Peyer's patch (tissue), 4 donors: ENCODE results near the gene EPHB1. TPM values are rescaled to one million over a fixed set of nuclear protein-coding genes. Genes with fewer than 3 reads are reported as not detected.
"Not testable (repeated sequence)": the region's sequence is repeated elsewhere in the genome, so short reads cannot be mapped to it uniquely, and the experiment has no call there.

ENCODE experiments used
- DNase-seq, 3 donors: peaks; one replicate each; pipeline ENCODE4 v3.0.0-alpha.2; 2017 to 2019
- H3K27ac ChIP-seq, 4 donors: fragments of 200-600 bp; sonication (generic); one replicate each; pipeline ENCODE4 v1.5.1; 2016 to 2019
- H3K27me3 ChIP-seq, 2 donors: fragments of 200-600 bp; sonication (generic); one replicate each; pipeline ENCODE4 v1.5.1; 2019
- H3K36me3 ChIP-seq, 3 donors: fragments of 200-600 bp; sonication (generic); one replicate each; pipeline ENCODE4 v1.5.1; 2016 to 2019
- H3K4me1 ChIP-seq, 4 donors: fragments of 200-600 bp; sonication (generic); one replicate each; pipeline ENCODE4 v1.5.1; 2016 to 2019
- H3K4me3 ChIP-seq, 4 donors: fragments of 200-600 bp; sonication (generic); 1 replicate in 3 of 4; 2 replicates in 1 of 4; pipeline ENCODE4 v1.5.1; 2016 to 2019; ENCODE audit warnings: mild to moderate bottlenecking in 1 of 4
- H3K9me3 ChIP-seq, 4 donors: fragments of 200-600 bp; sonication (generic); one replicate each; pipeline ENCODE4 v1.5.1; 2016 to 2019; ENCODE audit warnings: mild to moderate bottlenecking in 1 of 4
- CTCF ChIP-seq, 6 experiments: fragments of 450-650 bp in 4 of 6; fragments of 200-600 bp in 2 of 6; sonication (generic) in 1 of 6; IDR thresholded peaks; one replicate each; pipeline ENCODE4 v1.5.1; 2017 to 2019; ENCODE audit warnings: antibody characterized with exemption in 6 of 6, mild to moderate bottlenecking in 3 of 6, moderate library complexity in 1 of 6
- POLR2A ChIP-seq, 2 donors: fragments of 450-650 bp; IDR thresholded peaks; one replicate each; pipeline ENCODE4 v1.5.1; 2017; ENCODE audit warnings: antibody characterized with exemption in 2 of 2, mild to moderate bottlenecking in 2 of 2, moderate library complexity in 2 of 2
- total RNA-seq, 4 donors: library from RNA; depleted of rRNA; stranded (reverse); fragments of >200 nt; gene quantifications; one replicate each; pipeline ENCODE4 v1.1.0, GENCODE V29; 2016

Gene EPHB1
- total RNA-seq, 4 donors from 2014 or later, result 0.18 to 3.2 (median 0.68) TPM

- Histone ChIP-seq H3K36me3 (no peaks in the 10 kb centered on the region), H3K4me1 (no peaks in the 10 kb centered on the region), H3K27ac (no peak overlapping the region), H3K4me3 (no peak overlapping the region), H3K27me3 (no peaks in the 10 kb centered on the region), H3K9me3 (no peaks in the 10 kb centered on the region)
- TF ChIP-seq POLR2A (IDR thresholded peaks at IDR 0.05) (no peak), CTCF (IDR thresholded peaks at IDR 0.05) (no peak)
- DNase-seq, result peak in 2 of 3 donors; percentile 78 to 81
Measured at GRCh38 chr3:135106445-135106844, 311.4 kb downstream of the EPHB1 start.

GRCh38 chr3:135107043-135107442 is 312.0 kb downstream of the EPHB1 start:
- no peak for DNase-seq
- no peak overlapping the region for H3K4me3 ChIP-seq
- no peaks in the 10 kb centered on the region for H3K4me1 ChIP-seq
- no peaks in the 10 kb centered on the region for H3K27me3 ChIP-seq
- H3K36me3 ChIP-seq, result no peaks in the 10 kb centered on the region
- no peak overlapping the region for H3K27ac ChIP-seq
- no peak for TF ChIP-seq CTCF (IDR thresholded peaks at IDR 0.05)
- TF ChIP-seq POLR2A (IDR thresholded peaks at IDR 0.05), result no peak
- H3K9me3 ChIP-seq, result no peaks in the 10 kb centered on the region

- no peak for DNase-seq
- no peaks in the 10 kb centered on the region for H3K4me1 ChIP-seq
- no peaks in the 10 kb centered on the region for H3K36me3 ChIP-seq
- H3K4me3 ChIP-seq, result no peak overlapping the region
- no peaks in the 10 kb centered on the region for H3K27me3 ChIP-seq
- TF ChIP-seq CTCF (IDR thresholded peaks at IDR 0.05), result no peak
- no peak for TF ChIP-seq POLR2A (IDR thresholded peaks at IDR 0.05)
- no peak overlapping the region for H3K27ac ChIP-seq
- no peaks in the 10 kb centered on the region for H3K9me3 ChIP-seq
Measured at GRCh38 chr3:135109681-135110080, 314.6 kb downstream of the EPHB1 start.

GRCh38 chr3:135114551-135114950 is 319.5 kb downstream of the EPHB1 start:
- H3K27me3 ChIP-seq, H3K4me3 ChIP-seq, H3K27ac ChIP-seq, H3K4me1 ChIP-seq, H3K9me3 ChIP-seq, H3K36me3 ChIP-seq, DNase-seq: not testable (repeated sequence)

GRCh38 chr3:135117977-135118376 is 322.9 kb downstream of the EPHB1 start:
- Histone ChIP-seq H3K36me3 (no peaks in the 10 kb centered on the region), H3K9me3 (no peaks in the 10 kb centered on the region), H3K4me1 (no peaks in the 10 kb centered on the region), H3K27me3 (no peaks in the 10 kb centered on the region), H3K4me3 (no peak overlapping the region), H3K27ac (no peak overlapping the region)
- no peak for DNase-seq
- TF ChIP-seq CTCF (IDR thresholded peaks at IDR 0.05) (no peak), POLR2A (IDR thresholded peaks at IDR 0.05) (no peak)

GRCh38 chr3:135118792-135119191 is 323.7 kb downstream of the EPHB1 start:
- Histone ChIP-seq H3K4me1 (no peaks in the 10 kb centered on the region), H3K4me3 (no peak overlapping the region), H3K9me3 (no peaks in the 10 kb centered on the region), H3K27me3 (no peaks in the 10 kb centered on the region), H3K36me3 (no peaks in the 10 kb centered on the region), H3K27ac (no peak overlapping the region)
- no peak for TF ChIP-seq CTCF (IDR thresholded peaks at IDR 0.05)
- no peak for TF ChIP-seq POLR2A (IDR thresholded peaks at IDR 0.05)
- DNase-seq, result no peak
